HG03039 (cell line): ENCODE measurements around the gene HADHA.
A peak's percentile ranks its signal among the peaks of the same experiment; 100 is the strongest.

Experiments
- ATAC-seq: cut with Tn5 transposase; IDR thresholded peaks from one replicate; pipeline ENCODE4 v1.9.1; 2021; ENCODE audit warnings: mild to moderate bottlenecking, moderate library complexity; ENCODE audit not compliant: unreplicated experiment

Gene HADHA

DNA sequence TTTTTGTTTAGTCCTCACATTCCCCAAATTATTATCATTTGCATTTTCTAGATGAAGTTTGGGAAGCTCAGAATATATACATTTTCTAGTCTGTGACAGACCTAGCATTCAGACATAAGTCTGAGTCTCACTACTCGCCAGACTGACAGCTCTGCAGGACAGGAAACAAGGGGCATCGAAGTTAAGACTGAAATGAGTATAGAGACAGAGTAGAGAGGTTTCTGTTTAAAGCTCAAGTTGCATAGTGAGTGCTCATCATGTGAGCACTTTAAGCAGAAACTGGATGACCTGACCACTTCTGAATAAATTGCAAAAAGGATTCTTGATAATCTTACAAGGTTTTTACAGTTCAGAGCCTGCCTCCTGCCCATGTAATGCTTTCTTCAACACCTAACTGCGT lies 1.4 kb upstream of the HADHA start:
- peak; percentile 36 for ATAC-seq

DNA sequence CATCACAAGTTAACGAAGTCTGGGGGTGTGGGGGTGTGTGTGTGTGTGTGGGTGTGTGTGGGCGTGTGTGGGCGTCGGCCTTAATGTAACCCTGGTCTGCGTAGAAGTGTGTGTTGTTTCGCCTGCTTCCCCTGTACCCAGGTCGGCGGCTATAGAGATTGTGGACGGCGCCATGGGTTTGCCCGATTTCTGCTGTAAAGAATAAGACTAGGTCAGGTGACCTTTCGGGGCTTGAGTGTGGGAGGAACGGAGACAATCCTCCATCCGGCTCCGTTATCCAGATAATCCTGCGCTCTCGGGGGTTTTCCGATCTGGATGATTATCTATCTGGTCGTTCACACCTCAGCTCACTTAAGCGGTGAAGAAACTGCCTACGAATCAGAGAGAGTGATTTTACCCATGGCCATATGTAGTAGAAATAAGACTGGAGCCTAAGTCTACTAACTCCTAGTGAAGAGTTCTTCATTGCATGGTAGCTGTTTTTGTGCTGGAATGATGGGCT lies 850 bp upstream of the HADHA start:
- ATAC-seq: peak; percentile 12

- no peak for ATAC-seq
Measured at GRCh38 chr2:26243470-26244308, 743 bp downstream of the HADHA start.

GRCh38 chr2:26241928-26242436 lies 2.5 kb downstream of the HADHA start:
- no peak for ATAC-seq

DNA sequence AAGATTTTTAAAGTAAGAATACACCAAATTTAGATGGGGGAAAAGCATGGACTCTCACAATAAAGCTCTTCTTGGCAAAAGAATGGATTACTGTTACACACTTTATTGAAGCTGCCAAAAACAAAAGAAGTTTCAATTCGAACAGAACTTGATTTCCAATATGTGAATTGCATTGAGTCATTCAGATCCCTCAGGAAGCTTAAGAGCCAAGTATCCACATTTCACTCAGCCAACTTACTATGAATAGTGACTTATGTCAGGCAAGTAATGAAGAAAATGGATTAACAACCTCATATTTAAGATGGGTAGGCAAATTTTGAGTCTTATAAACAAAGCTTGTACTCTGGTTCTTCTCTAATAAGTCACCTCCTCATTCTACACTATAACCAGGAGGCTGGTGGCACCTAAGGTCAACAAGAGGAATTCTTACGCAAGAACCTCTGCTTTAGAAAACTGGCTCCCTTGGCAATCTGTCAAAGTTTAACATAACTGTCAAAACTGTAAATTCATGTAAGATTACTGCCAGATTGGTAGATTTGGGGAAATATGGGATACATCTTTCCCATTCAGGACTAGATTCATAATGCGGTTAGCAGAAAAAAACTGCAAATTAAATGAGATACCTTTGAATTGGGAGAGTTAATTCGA lies 6.0 kb downstream of the HADHA start:
- no peak for ATAC-seq

- no peak for ATAC-seq
Measured at GRCh38 chr2:26237868-26238267, 6.6 kb downstream of the HADHA start.

DNA sequence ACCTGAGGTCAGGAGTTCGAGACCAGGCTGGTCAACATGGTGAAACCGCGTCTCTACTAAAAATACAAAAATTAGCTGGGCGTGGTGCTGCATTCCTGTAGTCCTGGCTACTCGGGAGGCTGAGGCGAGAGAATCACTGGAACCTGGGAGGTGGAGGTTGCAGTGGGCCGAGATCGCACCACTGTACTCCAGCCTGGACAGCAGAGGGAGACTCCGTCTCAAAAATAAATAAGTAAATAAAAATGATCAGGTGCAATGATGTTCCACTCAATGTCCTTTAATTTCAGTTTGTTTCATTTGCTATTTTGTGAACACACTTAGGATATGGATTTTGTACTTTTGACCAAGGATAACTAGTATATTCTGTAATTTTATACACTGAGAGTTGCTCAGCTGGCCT lies 9.3 kb downstream of the HADHA start:
- ATAC-seq: no peak

- ATAC-seq: no peak
Measured at GRCh38 chr2:26230806-26231205, 13.6 kb downstream of the HADHA start.

- ATAC-seq: no peak
Measured at GRCh38 chr2:26229595-26229994, 14.8 kb downstream of the HADHA start.

DNA sequence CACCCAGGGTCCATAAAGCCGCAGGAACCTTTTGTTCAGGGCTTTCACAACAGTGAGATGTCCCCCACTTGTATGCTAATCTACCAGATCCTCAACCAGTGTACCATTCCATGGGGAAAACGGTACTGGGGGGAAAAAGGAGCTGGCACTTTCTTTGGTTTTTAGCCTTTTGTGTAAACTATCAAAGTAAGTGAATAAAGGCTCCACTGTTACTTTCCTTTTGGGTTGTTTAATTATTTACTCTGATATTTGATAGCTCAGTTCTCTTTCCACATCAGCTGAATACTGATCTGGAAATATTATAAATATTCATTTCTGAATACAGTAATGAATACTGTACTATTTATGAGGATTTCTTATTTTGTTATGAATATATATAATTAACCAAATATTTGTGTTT lies 20.3 kb downstream of the HADHA start:
- ATAC-seq: no peak

DNA sequence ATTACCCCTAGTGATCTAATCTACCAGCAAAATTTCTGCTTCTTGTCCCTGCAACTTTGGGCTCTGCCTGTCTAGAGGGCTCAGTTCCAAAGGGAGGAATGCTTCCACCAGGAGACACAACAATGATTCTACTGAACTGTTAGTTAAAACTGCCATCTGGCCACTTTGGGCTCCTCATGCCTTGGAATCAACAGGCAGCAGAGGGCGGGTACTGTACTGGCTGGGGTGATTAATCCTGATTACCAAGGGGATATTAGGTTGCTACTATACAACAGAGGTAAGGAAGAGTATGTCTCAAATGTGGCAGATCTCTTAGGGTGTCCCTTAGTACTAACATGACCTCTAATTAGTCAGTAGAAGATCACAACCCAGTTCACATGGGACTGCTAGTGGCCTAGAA lies 21.4 kb downstream of the HADHA start:
- ATAC-seq: no peak

DNA sequence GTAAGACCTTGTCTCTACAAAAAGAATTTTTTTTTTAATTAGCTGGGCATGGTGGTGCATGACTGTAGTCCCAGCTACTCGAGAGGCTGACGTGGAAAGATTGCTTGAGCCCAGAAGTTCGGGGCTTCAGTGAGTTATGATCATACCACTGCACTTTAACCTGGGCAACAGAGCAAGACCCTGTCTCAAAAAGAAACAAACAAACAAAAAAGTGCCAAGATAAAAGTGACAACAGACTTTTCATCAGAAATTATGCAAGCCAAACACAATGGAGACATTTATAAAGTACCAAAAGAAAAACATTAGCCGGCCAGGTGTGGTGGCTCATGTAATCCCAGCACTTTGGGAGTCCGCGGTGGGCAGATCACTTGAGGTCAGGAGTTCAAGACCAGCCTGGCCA lies 26.7 kb downstream of the HADHA start:
- no peak for ATAC-seq

DNA sequence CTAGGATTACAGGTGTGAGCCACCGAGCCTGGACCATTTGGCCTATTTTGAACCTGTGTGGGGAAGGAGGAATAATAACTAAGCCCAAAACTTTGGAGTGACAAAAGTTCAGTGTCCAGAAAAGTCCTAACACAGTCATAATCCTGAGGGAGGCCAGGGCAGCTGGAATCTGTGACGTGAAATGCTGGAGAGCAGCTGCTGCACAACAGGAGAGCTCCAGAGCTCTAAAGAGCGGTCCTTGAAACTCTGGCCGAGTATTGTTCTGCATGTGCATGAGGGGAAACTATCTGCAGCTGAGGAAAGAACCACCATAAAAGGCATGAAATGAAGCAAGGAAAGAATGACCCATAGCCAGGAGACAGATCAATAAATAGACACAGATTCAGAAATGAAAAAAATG lies 27.8 kb downstream of the HADHA start:
- no peak for ATAC-seq

DNA sequence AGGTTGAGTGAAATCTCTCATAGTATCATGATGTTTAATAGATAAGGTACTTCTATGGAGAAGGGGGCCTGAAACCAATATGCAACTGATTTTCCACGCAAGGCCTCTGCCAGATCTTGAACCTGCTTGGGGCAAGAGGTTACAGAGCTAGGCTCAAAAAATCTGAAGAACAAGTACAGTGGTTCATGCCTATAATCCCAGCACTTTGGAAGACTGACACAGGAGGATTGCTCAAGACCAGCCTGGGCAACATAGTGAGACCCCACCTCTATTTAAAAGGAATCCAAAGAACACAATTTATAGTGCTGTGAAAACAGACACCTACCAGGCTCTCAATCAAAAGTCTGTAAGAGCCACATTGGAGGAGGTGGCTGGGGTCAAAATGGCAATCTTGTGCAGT lies 28.6 kb downstream of the HADHA start:
- ATAC-seq: no peak

DNA sequence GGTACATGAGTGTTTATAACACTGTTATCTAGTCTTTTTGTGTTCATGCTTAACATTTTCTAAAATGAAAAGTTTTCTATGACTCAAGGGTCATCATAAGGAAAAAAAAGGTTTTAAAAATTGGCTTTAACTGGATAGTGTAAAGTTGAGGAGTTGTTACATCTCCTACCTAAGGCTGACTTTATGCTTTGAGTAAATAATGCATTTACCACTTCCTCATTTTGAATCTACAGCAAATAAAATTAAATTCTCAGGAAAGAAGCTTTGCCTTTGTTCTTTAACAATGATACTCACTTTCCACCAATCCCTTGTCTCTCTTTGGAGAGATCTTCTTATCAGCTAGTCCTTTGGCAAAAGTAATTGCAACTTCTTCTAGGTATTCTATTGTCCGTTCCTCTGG lies 29.7 kb downstream of the HADHA start:
- no peak for ATAC-seq

- no peak for ATAC-seq
Measured at GRCh38 chr2:26212011-26212410, 32.4 kb downstream of the HADHA start.

DNA sequence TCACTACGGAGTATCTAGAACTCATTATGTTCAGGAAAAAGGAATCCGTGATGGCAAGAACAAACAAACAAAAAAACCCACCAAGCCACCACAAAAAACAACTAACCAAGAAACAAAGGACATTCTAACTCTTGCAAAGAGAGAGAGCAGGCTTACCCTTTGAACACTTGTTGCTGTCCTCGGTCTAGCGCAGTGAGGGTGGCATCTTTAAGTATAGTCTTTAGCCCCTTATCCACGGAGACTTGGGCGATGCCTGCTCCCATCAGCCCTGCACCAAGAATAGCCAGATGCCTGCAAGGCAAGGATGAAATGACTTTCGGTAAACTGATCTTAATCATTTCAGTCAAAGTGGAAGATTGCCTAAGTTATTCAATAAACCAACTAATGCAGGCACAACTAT lies 40.5 kb downstream of the HADHA start:
- ATAC-seq: no peak

DNA sequence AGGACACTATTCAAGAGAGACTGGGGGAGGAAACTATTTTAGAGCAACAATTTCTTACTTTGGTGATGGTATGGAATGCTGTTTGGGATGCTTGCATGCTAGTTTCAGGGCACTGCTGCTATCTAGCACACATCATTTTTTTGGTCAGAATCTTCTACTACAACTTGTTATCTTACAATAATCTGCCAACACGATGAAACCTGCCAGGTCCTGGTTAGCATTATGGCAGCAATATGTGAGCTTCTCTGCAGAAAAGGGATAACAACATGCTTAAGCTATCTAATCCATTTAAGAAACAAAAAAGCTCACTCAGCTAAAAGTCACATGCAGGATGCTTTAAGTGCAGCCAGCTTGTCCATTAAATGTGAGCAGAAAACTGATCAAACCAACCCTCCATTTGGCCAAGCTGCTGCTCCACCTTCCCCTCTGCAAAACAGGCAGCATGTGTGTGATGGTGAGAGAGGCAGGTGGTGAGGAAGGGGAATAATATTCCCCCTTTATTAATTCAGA lies 41.4 kb downstream of the HADHA start:
- no peak for ATAC-seq

DNA sequence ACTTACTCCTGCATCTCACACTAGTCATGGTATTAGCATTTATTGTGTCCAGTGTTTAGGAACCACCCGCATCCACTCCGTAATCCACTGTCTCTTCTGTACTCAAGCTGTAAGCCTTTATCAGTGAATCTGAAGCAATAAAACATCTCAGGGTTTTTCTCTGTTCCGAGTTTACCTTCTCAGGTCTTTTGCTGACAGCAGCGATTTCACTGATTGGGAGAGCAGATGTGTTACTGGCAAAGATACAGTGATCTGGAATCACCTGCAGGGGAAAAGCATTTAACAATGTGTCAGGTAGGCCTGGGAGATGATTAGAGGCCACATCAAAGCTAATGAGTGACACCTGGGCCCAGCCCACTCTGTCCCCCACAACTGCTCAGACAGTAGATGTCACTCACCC lies 46.9 kb downstream of the HADHA start:
- no peak for ATAC-seq

- ATAC-seq: no peak
Measured at GRCh38 chr2:26196683-26197418, 47.6 kb downstream of the HADHA start.
